Stomach (tissue), 9 donors: ENCODE results near the gene ILDR2. TPM values are rescaled to one million over a fixed set of nuclear protein-coding genes. Genes with fewer than 3 reads are reported as not detected.

Experiments used
- DNase-seq, 2 donors: peaks; one replicate each; pipeline versions ENCODE4 v3.0.0 to v3.0.0-alpha.2; 2013 to 2019
- H3K27ac ChIP-seq, 5 donors: fragments of 200-600 bp in 4 of 5; sonication (generic) in 4 of 5; one replicate each; pipeline ENCODE4 v1.5.1; 2013 to 2019; ENCODE audit warnings: mild to moderate bottlenecking in 1 of 5, moderate library complexity in 1 of 5
- H3K27me3 ChIP-seq, 3 donors: fragments of 200-600 bp; sonication (generic); one replicate each; pipeline ENCODE4 v1.5.1; 2017 to 2019; ENCODE audit warnings: mixed run types in 1 of 3
- H3K36me3 ChIP-seq, 4 donors: fragments of 200-600 bp; sonication (generic); 1 replicate in 3 of 4; 2 replicates in 1 of 4; pipeline ENCODE4 v1.5.1; 2016 to 2019
- H3K4me1 ChIP-seq, 4 donors: fragments of 200-600 bp; sonication (generic); one replicate each; pipeline ENCODE4 v1.5.1; 2016 to 2019
- H3K4me3 ChIP-seq, 4 donors: fragments of 200-600 bp; sonication (generic) in 3 of 4; one replicate each; pipeline ENCODE4 v1.5.1; 2016 to 2019; ENCODE audit warnings: mild to moderate bottlenecking in 1 of 4
- H3K9me3 ChIP-seq, 4 donors: fragments of 200-600 bp; sonication (generic); one replicate each; pipeline ENCODE4 v1.5.1; 2016 to 2019
- CTCF ChIP-seq, 7 experiments: fragments of 450-650 bp in 4 of 7; fragments of 200-600 bp in 3 of 7; sonication (generic) in 3 of 7; IDR thresholded peaks; one replicate each; pipeline ENCODE4 v1.5.1; 2016 to 2019; ENCODE audit warnings: antibody characterized with exemption in 7 of 7, control low read depth in 2 of 7, mild to moderate bottlenecking in 1 of 7
- EP300 ChIP-seq: sonication (generic); formaldehyde crosslinking; IDR thresholded peaks from one replicate; pipeline ENCODE4 v1.6.1; 2017; ENCODE audit warnings: antibody characterized with exemption
- POLR2A ChIP-seq, 4 donors: fragments of 450-650 bp; IDR thresholded peaks; one replicate each; pipeline ENCODE4 v1.6.1; 2016; ENCODE audit warnings: antibody characterized with exemption in 4 of 4, control low read depth in 2 of 4, mild to moderate bottlenecking in 1 of 4, moderate library complexity in 1 of 4
- POLR2AphosphoS5 ChIP-seq, 3 donors: sonication (generic); formaldehyde crosslinking; IDR thresholded peaks; one replicate each; pipeline ENCODE4 v1.6.1; 2016; ENCODE audit warnings: antibody characterized with exemption in 3 of 3
- WGBS, 5 donors: extraction: QIAGEN DNeasy Blood & Tissue Kit in 3 of 5; methylation state at CpG; one replicate each; pipeline versions ENCODE4 v1.1.5 to v1.1.7; 2013 to 2018; 5-methylcytosine and 5-hydroxymethylcytosine counted together
- intact Hi-C: fragments of 100-400 bp; cut with DNase I; formaldehyde crosslinking; loops from one replicate; pipeline ENCODE4 v1.15.1; 2023; ENCODE audit warnings: low total_unique reads
- polyA plus RNA-seq, 3 donors: library from polyadenylated mRNA; stranded (reverse); fragments of 200-250 nt; gene quantifications; one replicate each; pipeline ENCODE4 v1.2.3, GENCODE V29; 2013
- total RNA-seq, 5 donors: library from RNA; depleted of rRNA; stranded (reverse); fragments of >200 nt; gene quantifications; one replicate each; pipeline versions ENCODE4 v1.1.0 to v1.2.3, GENCODE V29; 2014 to 2016
- donor health status: healthy with polysubstance abuse.
- donor health status: Bipolar disorder and iron deficiency.
- donor health status: healthy.

ILDR2 gene
- total and polyA plus RNA-seq, 8 donors, result under 0.01 to 0.92 (median 0.14) TPM; not detected in 2

GRCh38 chr1:166960858-166961474 lies 14.4 kb downstream of the ILDR2 start:
- H3K27me3 ChIP-seq, result peaks cover 0 to 6% (median 0%) of the 10 kb centered on the region in 3 donors
- H3K4me3 ChIP-seq, result no peak overlapping the region
- H3K9me3 ChIP-seq, result no peaks in the 10 kb centered on the region
- DNase-seq, result no peak
- no peak overlapping the region for H3K27ac ChIP-seq
- no peaks in the 10 kb centered on the region for H3K4me1 ChIP-seq
- TF ChIP-seq POLR2AphosphoS5 (IDR thresholded peaks at IDR 0.05) (no peak), EP300 (no peak), CTCF (IDR thresholded peaks at IDR 0.05) (no peak), POLR2A (IDR thresholded peaks at IDR 0.05) (no peak)
- intact Hi-C loops, result no loop called here
- WGBS, 5 donors, result 95 to 100% (median 97%) methylated on average over 1 of the region's 1 CpG
- no peaks in the 10 kb centered on the region for H3K36me3 ChIP-seq

GRCh38 chr1:166956872-166957271 lies 18.5 kb downstream of the ILDR2 start:
- no peaks in the 10 kb centered on the region for H3K36me3 ChIP-seq
- WGBS, 5 donors, result 71 to 100% (median 94%) methylated on average over 2 of the region's 2 CpGs
- H3K27me3 ChIP-seq, result peaks cover 0 to 9% (median 0%) of the 10 kb centered on the region in 3 donors
- no peak overlapping the region for H3K4me3 ChIP-seq
- TF ChIP-seq POLR2A (IDR thresholded peaks at IDR 0.05) (no peak), EP300 (no peak), POLR2AphosphoS5 (IDR thresholded peaks at IDR 0.05) (no peak), CTCF (IDR thresholded peaks at IDR 0.05) (no peak)
- H3K4me1 ChIP-seq, result peaks cover 0 to 4% (median 2%) of the 10 kb centered on the region in 4 donors
- H3K27ac ChIP-seq, result no peak overlapping the region
- no peak for DNase-seq
- intact Hi-C loops, result no loop called here
- H3K9me3 ChIP-seq, result no peaks in the 10 kb centered on the region

GRCh38 chr1:166956057-166956850 lies 19.1 kb downstream of the ILDR2 start:
- 82 to 86% (median 86%) methylated on average over 2 of the region's 2 CpGs for WGBS, 5 donors
- H3K27ac ChIP-seq, result no peak overlapping the region
- intact Hi-C loops, result no loop called here

GRCh38 chr1:166953491-166953890 lies 21.8 kb downstream of the ILDR2 start:
- Histone ChIP-seq H3K4me1 (peaks cover 0 to 8% (median 3%) of the 10 kb centered on the region in 4 donors), H3K27ac (no peak overlapping the region), H3K27me3 (peaks cover 0 to 12% (median 3%) of the 10 kb centered on the region in 3 donors), H3K36me3 (no peaks in the 10 kb centered on the region), H3K9me3 (no peaks in the 10 kb centered on the region), H3K4me3 (no peak overlapping the region)
- no peak for TF ChIP-seq EP300
- TF ChIP-seq CTCF (IDR thresholded peaks at IDR 0.05), result no peak
- no peak for TF ChIP-seq POLR2AphosphoS5 (IDR thresholded peaks at IDR 0.05)
- TF ChIP-seq POLR2A (IDR thresholded peaks at IDR 0.05), result no peak
- no peak for DNase-seq
- intact Hi-C loops, result no loop called here

More at GRCh38 chr1:166956057-166956850, 19.1 kb downstream of the ILDR2 start:
- DNase-seq, result no peak
- H3K36me3 ChIP-seq, result no peaks in the 10 kb centered on the region
- peaks cover 0 to 8% (median 3%) of the 10 kb centered on the region in 4 donors for H3K4me1 ChIP-seq
- H3K4me3 ChIP-seq, result no peak overlapping the region
- H3K27me3 ChIP-seq, result peaks cover 0 to 9% (median 0%) of the 10 kb centered on the region in 3 donors
- TF ChIP-seq EP300 (no peak), POLR2A (IDR thresholded peaks at IDR 0.05) (no peak)
- no peaks in the 10 kb centered on the region for H3K9me3 ChIP-seq
